ENCODE measurements around the gene CCDC197.

Gene CCDC197

GRCh38 chr14:94043111-94043755, 46.1 kb downstream of the CCDC197 start:
- no peak for DNase-seq (ENCODE audit: low spot score)

- no peak for DNase-seq (ENCODE audit: low spot score)
Measured at GRCh38 chr14:94043756-94044475, 46.8 kb downstream of the CCDC197 start.

- DNase-seq (ENCODE audit: low spot score) = no peak
Measured at GRCh38 chr14:94044476-94045091, 47.5 kb downstream of the CCDC197 start.

- no peak for DNase-seq (ENCODE audit: low spot score)
Measured at GRCh38 chr14:94045101-94045500, 48.0 kb downstream of the CCDC197 start.

GRCh38 chr14:94045563-94046345, 48.7 kb downstream of the CCDC197 start:
- no peak for DNase-seq (ENCODE audit: low spot score)

GRCh38 chr14:94046696-94047250, 49.7 kb downstream of the CCDC197 start:
- peak; percentile 12 for DNase-seq (ENCODE audit: low spot score)

DNA sequence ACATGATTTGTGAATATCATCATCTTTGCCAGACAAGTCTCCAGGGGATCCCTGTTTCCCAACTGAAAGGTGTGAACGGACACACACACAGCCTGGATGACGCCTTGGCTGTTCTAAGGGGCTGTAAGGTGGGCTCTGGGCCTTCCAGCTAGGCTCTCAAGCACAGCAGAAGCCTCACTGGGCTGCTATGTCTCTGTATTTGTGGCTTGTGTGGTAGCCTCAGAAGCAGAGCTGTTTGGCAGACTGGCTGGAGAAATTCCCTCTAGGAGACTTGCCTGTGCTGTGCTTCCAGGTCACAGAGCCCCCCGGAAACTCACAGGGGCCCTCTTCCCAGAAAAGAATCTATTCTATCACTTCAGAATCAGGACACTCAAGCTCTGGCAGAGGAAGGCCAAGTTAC, 50.5 kb downstream of the CCDC197 start:
- DNase-seq (ENCODE audit: low spot score) = peak; percentile 14

DNA sequence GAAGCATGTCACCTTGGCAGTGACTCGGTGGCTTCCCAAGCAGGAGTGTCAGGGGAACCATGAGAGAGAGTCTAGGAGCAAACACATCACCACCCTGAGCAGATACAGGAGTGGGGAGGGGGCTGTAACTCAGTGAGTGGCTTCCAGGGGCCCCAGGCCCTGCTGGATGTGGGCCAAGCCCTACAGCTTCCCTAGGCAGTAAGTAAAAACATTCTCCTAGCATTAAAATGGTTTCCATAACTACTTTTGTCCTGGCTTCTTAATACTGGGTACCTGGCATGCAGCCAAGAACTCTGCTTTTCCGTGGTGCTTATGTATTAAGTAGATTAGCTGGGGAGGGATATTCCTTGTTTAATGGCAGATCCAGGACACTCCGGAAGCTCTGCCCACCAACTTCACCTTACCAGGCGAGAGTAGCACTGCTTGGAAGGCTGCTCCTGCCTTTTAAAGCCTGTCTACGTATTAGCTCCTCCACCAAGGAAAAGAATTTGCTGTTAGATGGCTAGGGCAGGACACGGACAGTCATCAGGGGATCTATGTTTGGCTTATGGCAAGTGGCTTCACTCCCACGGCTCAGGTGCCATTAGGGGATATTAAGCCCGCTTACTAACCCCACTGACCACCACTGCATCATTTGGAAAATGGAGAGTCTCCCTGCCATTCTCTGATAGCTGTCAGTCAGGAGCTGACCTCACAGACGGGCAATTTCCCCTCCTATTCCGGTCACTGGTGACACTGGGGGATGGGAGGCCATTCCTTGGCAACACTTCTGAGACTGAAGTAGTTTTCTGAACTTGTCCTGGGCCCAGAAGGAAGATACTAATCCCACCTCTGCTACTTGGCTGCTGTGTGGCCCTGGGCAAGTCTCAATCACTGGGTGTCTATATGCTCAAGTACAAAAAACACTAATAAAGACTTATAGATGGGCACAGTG, 51.9 kb downstream of the CCDC197 start:
- DNase-seq (ENCODE audit: low spot score) = peak; percentile 29

DNA sequence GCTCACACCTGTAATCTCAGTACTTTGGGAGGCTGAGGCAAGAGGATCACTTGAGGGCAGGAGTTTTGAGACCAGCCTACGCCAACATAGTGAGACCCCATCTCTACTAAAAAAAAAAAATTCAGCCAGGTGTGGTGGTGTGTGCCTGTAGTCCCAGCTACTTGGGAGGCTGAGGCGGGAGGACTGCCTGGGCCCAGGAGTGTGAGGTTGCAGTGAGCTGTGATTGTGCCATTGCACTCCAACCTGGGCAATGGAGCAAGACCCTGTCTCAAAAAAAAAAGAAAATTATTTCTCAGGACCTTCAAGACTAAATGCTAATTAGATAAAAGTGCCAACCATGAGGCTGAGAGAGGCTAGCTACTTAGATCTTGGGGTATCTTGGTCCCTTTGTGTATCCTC, 52.5 kb downstream of the CCDC197 start:
- DNase-seq (ENCODE audit: low spot score) = peak; percentile 16

- DNase-seq (ENCODE audit: low spot score) = peak; percentile 13
Measured at GRCh38 chr14:94050231-94050880, 53.3 kb downstream of the CCDC197 start.

GRCh38 chr14:94051115-94051514, 54.0 kb downstream of the CCDC197 start:
- DNase-seq (ENCODE audit: low spot score) = peak; percentile 47

- peak; percentile 36 for DNase-seq (ENCODE audit: low spot score)
Measured at GRCh38 chr14:94051779-94052178, 54.7 kb downstream of the CCDC197 start.

DNA sequence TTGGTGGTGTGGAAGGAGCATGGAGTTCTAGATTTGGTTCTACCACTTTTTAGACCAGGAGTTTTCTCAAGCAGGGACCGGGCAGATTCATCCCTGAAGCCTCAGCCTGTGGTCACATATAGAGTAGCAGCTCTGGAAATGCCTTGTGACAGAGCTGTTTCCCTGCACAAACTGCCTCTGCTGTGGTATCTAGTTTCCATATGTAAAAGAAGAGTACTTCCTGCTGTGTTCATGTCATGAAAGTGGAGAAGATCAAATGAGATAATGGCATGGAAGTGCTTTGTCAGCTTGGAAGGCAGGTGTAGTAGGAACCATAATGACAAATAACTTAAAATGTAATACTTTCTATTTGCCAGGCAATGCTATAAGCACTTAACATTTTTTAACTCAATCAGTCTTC, 55.1 kb downstream of the CCDC197 start:
- no peak for DNase-seq (ENCODE audit: low spot score)

DNA sequence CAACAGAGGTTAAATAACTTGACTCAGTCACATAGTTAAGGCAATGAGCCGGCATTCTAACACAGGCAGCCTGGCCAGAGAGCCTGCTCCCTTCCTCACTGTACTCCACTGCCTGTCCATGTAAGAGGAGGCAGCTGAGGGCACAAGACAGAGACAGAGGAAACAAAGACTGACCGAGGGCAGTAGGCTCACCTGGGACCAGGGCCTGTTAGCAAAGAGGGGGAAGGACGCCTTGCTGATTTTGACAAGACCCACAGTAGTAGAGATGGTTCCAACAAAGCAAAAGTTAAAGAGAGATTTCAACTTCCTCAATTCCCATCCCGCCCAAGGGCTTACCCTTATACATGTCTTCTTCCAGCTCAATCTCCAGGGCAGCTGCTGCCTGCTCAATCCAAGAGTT, 55.6 kb downstream of the CCDC197 start:
- DNase-seq (ENCODE audit: low spot score) = peak; percentile 9

GRCh38 chr14:94054401-94054800, 57.3 kb downstream of the CCDC197 start:
- peak; percentile 12 for DNase-seq (ENCODE audit: low spot score)

GRCh38 chr14:94054936-94055335, 57.8 kb downstream of the CCDC197 start:
- peak; percentile 5 for DNase-seq (ENCODE audit: low spot score)

- DNase-seq (ENCODE audit: low spot score) = peak; percentile 16
Measured at GRCh38 chr14:94056579-94057308, 59.6 kb downstream of the CCDC197 start.

GRCh38 chr14:94058128-94058673, 61.1 kb downstream of the CCDC197 start:
- no peak for DNase-seq (ENCODE audit: low spot score)
